B cell (primary cell): ENCODE measurements around the gene HHIPL1.

Source experiments
- EZH2 ChIP-seq: IDR thresholded peaks from 2 replicates; pipeline ENCODE4 v1.6.1; 2012; ENCODE audit warnings: borderline replicate concordance, low read depth, mild to moderate bottlenecking, moderate library complexity, low read length; ENCODE audit not compliant: insufficient read depth, poor library complexity, severe bottlenecking
- TF ChIP-seq, protein P1 (sequence below): fragments of 200-600 bp; IDR thresholded peaks from one replicate; pipeline ENCODE4 v1.8.0; 2022; ENCODE audit warnings: antibody characterized with exemption, mild to moderate bottlenecking

DNA sequence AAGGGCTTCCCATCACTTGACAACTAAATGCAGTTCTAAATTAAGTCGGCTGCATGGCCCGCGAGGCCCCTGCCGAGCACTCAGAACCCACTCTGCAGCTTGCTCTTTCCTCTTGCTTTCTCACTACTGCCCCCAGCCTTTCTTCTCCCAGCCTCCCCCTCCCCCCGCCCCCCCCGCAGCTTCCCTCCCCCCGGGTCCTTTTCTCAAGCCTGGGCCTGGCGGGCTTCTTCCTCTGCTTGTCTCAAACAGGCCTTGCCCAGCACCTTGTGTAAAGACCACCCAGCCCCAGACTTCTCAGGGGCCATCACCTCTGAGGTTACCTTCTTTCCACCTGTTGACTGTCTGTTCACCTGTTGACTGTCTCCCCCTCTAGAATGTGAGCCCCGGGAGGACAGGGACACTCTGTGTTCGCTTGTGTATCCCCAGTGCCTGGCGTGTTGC is 40.2 kb downstream of the HHIPL1 start:
- TF ChIP-seq, protein P1, sequence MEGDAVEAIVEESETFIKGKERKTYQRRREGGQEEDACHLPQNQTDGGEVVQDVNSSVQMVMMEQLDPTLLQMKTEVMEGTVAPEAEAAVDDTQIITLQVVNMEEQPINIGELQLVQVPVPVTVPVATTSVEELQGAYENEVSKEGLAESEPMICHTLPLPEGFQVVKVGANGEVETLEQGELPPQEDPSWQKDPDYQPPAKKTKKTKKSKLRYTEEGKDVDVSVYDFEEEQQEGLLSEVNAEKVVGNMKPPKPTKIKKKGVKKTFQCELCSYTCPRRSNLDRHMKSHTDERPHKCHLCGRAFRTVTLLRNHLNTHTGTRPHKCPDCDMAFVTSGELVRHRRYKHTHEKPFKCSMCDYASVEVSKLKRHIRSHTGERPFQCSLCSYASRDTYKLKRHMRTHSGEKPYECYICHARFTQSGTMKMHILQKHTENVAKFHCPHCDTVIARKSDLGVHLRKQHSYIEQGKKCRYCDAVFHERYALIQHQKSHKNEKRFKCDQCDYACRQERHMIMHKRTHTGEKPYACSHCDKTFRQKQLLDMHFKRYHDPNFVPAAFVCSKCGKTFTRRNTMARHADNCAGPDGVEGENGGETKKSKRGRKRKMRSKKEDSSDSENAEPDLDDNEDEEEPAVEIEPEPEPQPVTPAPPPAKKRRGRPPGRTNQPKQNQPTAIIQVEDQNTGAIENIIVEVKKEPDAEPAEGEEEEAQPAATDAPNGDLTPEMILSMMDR: no peak
- TF ChIP-seq EZH2: no peak
